Psoas muscle (tissue), 8 donors: ENCODE results near the gene ROGDI. TPM values are rescaled to one million over a fixed set of nuclear protein-coding genes. Genes with fewer than 3 reads are reported as not detected.

Source experiments
- ATAC-seq, 4 donors: fragments of 200-7000 bp; cut with Tn5 transposase; one replicate each; pipeline ENCODE4 v1.9.1; 2020; ENCODE audit warnings: moderate library complexity in 3 of 4, mild to moderate bottlenecking in 2 of 4
- DNase-seq, 2 donors: peaks; one replicate each; pipeline ENCODE4 v3.0.0-alpha.2; 2020
- H3K27ac ChIP-seq: fragments of 200-600 bp; one replicate; pipeline ENCODE4 v1.8.0; 2022
- H3K27me3 ChIP-seq, 3 donors: fragments of 200-600 bp in 1 of 3; one replicate each; pipeline versions ENCODE4 v1.6.1 to v1.8.0; 2013 to 2022; ENCODE audit warnings: low read length in 2 of 3, mild to moderate bottlenecking in 2 of 3, moderate library complexity in 1 of 3; ENCODE audit not compliant: insufficient read depth in 3 of 3
- H3K36me3 ChIP-seq, 2 donors: fragments of 200-600 bp in 1 of 2; one replicate each; pipeline versions ENCODE4 v1.6.1 to v1.8.0; 2013 to 2022; ENCODE audit warnings: low read depth in 1 of 2, mild to moderate bottlenecking in 1 of 2, moderate library complexity in 1 of 2; ENCODE audit not compliant: insufficient read depth in 1 of 2
- H3K4me1 ChIP-seq: fragments of 200-600 bp; one replicate; pipeline ENCODE4 v1.8.0; 2022
- H3K4me3 ChIP-seq: fragments of 200-600 bp; one replicate; pipeline ENCODE4 v1.8.0; 2022; ENCODE audit warnings: mild to moderate bottlenecking
- H3K9me3 ChIP-seq: fragments of 200-600 bp; one replicate; pipeline ENCODE4 v1.8.0; 2022
- CTCF ChIP-seq: fragments of 200-600 bp; IDR thresholded peaks from one replicate; pipeline ENCODE4 v1.8.0; 2022; ENCODE audit warnings: antibody characterized with exemption
- WGBS, 3 donors: extraction: QIAGEN DNeasy Blood & Tissue Kit; methylation state at CpG; one replicate each; pipeline versions ENCODE4 v1.1.6 to v1.1.7; 2013; 5-methylcytosine and 5-hydroxymethylcytosine counted together
- intact Hi-C, 2 donors: fragments of 100-400 bp; cut with DNase I; formaldehyde crosslinking; loops; one replicate each; pipeline versions ENCODE4 v1.11.0 to v1.14.2; 2022
- polyA plus RNA-seq, 3 donors: library from polyadenylated mRNA; stranded (reverse); fragments of 200-250 nt; gene quantifications; one replicate each; pipeline ENCODE4 v1.2.3, GENCODE V29; 2013
- total RNA-seq, 4 donors: library from RNA; stranded (reverse); fragmentation: NEBNext Ultra II Directional in 2 of 4; extraction: Animal tissue kit (Norgen Biotek cat#: 25700) in 2 of 4; gene quantifications; one replicate each; pipeline versions ENCODE4 v1.2.1 to v1.2.4, GENCODE V29; 2021 to 2023
- donor health status: healthy with polysubstance abuse.
- donor health status: DM: no; HTN: no; CAD: no; lungs with moderate emphysema.
- donor health status: Bipolar disorder and iron deficiency.
- donor health status: healthy.
- donor health status: DM: yes; HTN: yes; CAD: no.
- donor health status: DM: no; HTN: no; CAD: no.
- donor health status: DM: no; HTN: no; CAD: no.
- donor health status: DM: yes; HTN: yes; CAD: no.

Gene ROGDI
- total and polyA plus RNA-seq, 7 donors, result 13.2 to 44.0 (median 17.3) TPM

GRCh38 chr16:4765511-4766474 is 36.6 kb downstream of the ROGDI start:
- H3K9me3 ChIP-seq, result no peaks in the 10 kb centered on the region
- peaks cover 0 to 45% of the 10 kb centered on the region in 2 donors for H3K36me3 ChIP-seq
- H3K27ac ChIP-seq, result peak overlapping the region; percentile 78
- TF ChIP-seq CTCF, result no peak
- H3K4me1 ChIP-seq, result peaks cover 19% of the 10 kb centered on the region
- DNase-seq (no peak), ATAC-seq (no peak)
- peak overlapping the region; percentile 77 for H3K4me3 ChIP-seq
- no peaks in the 10 kb centered on the region for H3K27me3 ChIP-seq
- intact Hi-C loops, result loop anchor here (5.0 to 10.0 kb wide), 4 partner anchors 37 to 259 kb away; partner anchors contain the start of genes GLYR1 (in 1 of the 2), ROGDI (in 1 of the 2), SEC14L5 (in 1 of the 2) and UBN1 (in 1 of the 2)
- WGBS, 3 donors, result 66 to 75% (median 70%) methylated on average over 26 of the region's 26 CpGs

- intact Hi-C loops, result loop anchor here (10.0 kb wide), 3 partner anchors 81 to 261 kb away; partner anchors contain the start of genes GLYR1 (in 1 of the 2), SEC14L5 (in 1 of the 2) and UBN1 (in 1 of the 2)
- Histone ChIP-seq H3K4me3 (no peak overlapping the region), H3K27me3 (no peaks in the 10 kb centered on the region), H3K9me3 (no peaks in the 10 kb centered on the region), H3K36me3 (peaks cover 0 to 65% of the 10 kb centered on the region in 2 donors), H3K27ac (no peak overlapping the region), H3K4me1 (peaks cover 14% of the 10 kb centered on the region)
- 80 to 94% (median 84%) methylated on average over 7 of the region's 7 CpGs for WGBS, 3 donors
- DNase-seq (no peak), ATAC-seq (no peak)
- TF ChIP-seq CTCF, result no peak
Observed at GRCh38 chr16:4763791-4764190, 38.6 kb downstream of the ROGDI start.

- DNase-seq, result no peak
- H3K4me1 ChIP-seq, result peaks cover 13% of the 10 kb centered on the region
- no peaks in the 10 kb centered on the region for H3K9me3 ChIP-seq
- intact Hi-C loops, result loop anchor here (10.0 kb wide), 3 partner anchors 83 to 263 kb away; partner anchors contain the start of genes GLYR1 (in 1 of the 2), SEC14L5 (in 1 of the 2) and UBN1 (in 1 of the 2)
- H3K4me3 ChIP-seq, result no peak overlapping the region
- 88 to 96% (median 93%) methylated on average over 7 to 9 of the region's 9 CpGs for WGBS, 3 donors
- H3K27ac ChIP-seq, result no peak overlapping the region
- ATAC-seq, result no peak
- H3K36me3 ChIP-seq, result peaks cover 0 to 81% of the 10 kb centered on the region in 2 donors
- no peak for TF ChIP-seq CTCF
- H3K27me3 ChIP-seq, result no peaks in the 10 kb centered on the region
Observed at GRCh38 chr16:4762205-4762604, 40.2 kb downstream of the ROGDI start.

GRCh38 chr16:4760221-4760910 is 42.1 kb downstream of the ROGDI start:
- Histone ChIP-seq H3K27me3 (no peaks in the 10 kb centered on the region), H3K36me3 (peaks cover 0 to 94% of the 10 kb centered on the region in 2 donors), H3K4me3 (no peak overlapping the region), H3K9me3 (no peaks in the 10 kb centered on the region), H3K4me1 (peaks cover 3% of the 10 kb centered on the region), H3K27ac (no peak overlapping the region)
- 82 to 91% (median 82%) methylated on average over 20 to 23 of the region's 23 CpGs for WGBS, 3 donors
- no peak for TF ChIP-seq CTCF
- intact Hi-C loops, result loop anchor here (10.0 kb wide), 3 partner anchors 84 to 264 kb away; partner anchors contain the start of genes GLYR1 (in 1 of the 2), SEC14L5 (in 1 of the 2) and UBN1 (in 1 of the 2)
- no peak for DNase-seq
- no peak for ATAC-seq
